Measurements from ENCODE around the gene UBASH3A.
"Not testable (repeated sequence)": the region's sequence is repeated elsewhere in the genome, so short reads cannot be mapped to it uniquely, and the experiment has no call there.

The UBASH3A gene

DNA sequence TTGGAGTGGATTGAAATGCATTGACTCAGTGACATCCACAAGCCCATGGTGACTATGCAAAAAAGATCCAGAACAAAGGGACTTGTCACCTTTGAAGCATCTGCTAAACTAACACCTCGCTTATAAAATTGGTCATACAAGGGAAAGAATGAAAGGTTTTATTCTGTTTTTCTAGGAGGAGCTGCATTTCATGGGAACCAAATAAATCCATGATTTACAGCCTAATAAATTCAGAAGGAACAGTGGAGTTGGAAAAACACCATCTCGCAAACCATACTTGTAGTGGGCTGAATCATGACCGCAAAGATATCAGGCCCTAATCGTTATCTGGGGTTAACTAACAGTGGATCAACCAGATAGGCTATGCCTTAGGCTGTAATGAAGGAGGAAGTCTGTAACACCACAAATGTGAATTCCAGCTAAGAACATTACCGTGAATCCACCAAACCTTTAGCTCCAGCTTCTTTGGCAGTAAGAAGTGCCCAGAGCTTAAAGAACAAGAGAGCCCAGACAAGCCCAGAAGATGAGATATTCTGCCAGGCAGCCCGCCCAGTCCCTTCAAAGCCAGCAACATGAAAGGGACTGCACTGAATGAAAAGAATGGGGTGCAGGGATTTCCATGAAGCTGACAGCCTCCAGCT, 64.9 kb downstream of the UBASH3A start:
- no peak for DNase-seq (ENCODE audit: low spot score)

DNA sequence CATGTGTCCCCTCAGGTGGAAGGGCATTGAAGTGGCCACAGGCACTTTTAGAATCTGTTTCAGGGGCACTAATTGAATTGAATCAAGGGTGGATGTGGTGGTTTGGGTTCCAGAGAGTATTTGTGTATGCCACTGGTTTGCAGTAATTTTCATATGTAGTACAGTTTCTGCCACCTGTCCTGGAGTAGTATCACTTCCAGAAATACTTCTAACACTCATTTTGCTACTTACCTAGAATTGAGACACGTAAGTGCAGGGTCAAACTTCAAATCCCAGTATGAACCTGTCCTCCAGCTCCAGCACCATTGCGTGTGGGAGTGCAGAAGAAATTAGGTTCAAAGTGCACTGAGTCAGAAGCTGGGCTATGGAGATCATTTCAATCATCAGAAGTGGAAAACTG, 65.6 kb downstream of the UBASH3A start:
- DNase-seq (ENCODE audit: low spot score), result no peak

DNA sequence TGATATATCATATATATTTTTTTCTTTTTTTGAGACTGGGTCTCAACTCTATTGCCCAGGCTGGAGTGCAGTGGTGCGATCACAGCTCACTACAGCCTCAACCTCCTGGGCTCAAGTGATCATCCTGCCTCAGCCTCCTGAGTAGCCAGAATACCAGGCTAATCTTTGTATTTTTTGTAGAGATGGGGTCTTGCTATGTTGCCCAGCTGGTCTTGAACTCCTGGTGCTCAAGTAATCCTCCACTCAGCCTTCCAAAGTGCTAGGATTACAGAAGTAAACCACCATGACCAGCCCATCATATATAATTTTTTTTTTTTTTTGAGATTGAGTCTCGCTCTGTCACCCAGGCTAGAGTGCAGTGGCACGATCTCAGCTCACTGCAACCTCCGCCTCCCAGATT, 66.0 kb downstream of the UBASH3A start:
- not testable (repeated sequence) for DNase-seq (ENCODE audit: low spot score)

DNA sequence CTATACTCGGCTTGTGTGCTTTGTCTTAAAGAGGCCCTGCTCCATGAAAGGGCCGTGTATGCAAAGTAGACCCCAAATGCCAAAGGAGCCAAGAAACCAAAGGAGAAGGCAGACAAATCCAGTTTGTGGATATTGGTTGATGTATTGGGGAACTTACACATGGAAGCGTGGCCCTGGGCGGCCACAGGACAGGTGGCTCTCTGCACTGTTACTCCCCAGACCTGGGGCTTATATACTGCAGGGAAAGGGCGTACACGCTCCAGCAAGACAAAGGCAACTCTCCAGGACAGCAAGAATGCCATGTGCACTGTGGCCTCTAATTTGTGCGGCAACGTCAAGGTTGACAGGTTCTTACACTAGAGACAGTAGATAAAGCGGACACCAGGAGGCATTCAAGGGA, 67.5 kb downstream of the UBASH3A start:
- DNase-seq (ENCODE audit: low spot score), result no peak

DNA sequence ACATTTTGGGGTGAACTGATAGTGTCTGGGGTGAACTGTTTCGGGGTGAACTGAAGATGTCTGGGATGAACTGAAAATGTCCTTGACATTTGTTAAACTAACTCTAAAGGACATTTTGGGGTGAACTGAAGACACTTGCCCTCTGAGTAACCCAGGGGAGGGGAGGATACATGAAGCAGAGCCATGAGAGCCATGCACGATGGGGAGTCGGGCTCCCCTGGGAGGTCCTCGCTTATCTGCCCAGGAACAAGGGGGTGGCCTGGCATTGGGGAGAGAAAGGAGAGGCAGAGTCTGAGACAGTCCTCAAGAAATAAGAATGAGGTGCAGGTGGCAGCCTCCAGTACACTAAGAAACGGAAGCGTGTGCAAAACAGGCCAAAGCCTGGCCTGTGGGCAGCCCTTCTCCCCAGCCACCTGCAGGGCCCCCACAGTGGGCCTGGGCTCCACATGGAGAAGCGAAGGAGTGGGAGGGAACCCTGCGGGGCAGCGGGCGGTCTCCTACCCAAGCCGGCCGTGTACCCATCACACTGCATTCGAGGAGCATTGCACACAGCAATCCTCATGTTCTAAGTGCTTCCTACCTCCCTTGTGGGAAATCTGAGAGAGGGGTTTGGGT, 68.1 kb downstream of the UBASH3A start:
- no peak for DNase-seq (ENCODE audit: low spot score)

DNA sequence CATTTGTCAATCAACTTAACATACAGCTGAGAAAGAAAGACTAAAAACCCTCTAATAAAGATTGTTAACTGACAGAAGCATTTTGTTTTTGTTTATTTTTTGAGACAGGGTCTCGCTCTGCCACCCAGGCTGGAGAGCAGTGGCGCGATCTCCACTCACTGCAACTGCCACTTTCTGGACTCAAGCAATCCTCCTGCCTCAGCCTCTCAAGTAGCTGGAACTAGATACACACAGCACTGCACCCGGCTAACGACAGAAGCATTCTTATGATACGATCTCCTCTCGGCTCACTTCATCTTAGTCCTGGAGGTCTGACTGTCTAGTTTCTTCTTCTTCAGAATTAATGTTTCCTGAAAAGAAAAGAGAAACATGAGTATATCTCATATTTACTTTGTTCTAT, 68.8 kb downstream of the UBASH3A start:
- no peak for DNase-seq (ENCODE audit: low spot score)

DNA sequence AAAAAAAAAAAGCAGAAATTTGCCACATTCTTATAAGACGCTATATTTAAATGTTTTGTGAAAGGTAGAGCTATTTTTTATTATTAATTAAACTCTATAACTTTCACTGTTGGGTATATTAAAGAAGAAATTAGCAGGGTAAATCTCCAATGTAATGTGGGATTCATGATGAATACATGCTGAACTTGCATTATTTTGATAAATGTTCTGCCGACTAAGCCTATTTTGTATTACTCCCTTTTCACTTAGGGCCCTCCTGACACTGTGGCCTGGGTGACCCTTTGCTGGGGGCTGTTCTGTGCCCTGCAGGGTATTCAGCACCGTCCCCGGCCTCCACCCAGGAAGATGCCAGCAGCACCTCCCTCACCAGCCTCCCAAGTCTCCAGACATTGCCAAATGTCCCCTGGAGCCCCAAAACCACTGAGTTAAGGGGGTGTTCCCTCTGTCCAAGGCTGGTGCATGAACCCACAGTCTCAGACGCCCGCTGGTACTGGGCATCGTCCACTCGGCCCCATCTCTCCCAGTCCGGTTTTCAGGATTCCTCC, 69.9 kb downstream of the UBASH3A start:
- no peak for DNase-seq (ENCODE audit: low spot score)

DNA sequence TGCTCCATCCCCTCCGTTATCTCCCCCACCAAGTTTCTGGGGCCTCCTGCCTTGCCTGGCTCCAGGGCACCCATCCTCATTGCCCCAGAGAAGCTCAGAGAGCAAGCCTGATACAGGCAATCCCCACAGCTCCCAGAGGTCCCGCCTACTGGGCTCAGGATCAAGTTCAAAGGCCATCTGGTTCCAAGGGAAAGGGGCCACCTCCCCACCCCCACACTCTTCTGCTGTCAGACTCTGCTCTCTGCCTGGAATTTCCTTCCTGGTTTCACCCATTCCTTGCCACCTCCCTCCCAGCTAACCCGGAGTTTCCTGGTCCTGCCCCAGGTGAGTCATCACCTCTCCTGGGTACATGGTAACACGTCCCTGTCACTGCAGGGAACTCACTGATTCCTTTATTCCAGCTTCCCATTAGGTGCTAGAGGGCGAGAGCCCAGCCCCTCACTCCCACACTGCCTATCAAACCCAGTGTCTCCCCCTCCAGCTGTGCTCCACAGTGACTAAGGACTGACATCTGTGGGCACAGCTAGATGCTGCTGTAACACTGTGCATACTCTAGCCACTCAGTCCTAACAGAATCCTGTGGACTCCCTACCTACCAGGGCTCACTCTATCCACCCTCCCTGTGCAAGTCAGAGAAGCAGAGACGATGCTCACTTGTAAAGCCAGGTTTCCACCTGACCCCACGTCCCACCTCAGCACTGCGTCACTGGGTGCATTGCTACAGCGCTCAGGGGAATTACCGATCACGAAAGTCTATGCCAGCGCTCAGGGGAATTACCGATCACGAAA, 70.5 kb downstream of the UBASH3A start:
- no peak for DNase-seq (ENCODE audit: low spot score)

DNA sequence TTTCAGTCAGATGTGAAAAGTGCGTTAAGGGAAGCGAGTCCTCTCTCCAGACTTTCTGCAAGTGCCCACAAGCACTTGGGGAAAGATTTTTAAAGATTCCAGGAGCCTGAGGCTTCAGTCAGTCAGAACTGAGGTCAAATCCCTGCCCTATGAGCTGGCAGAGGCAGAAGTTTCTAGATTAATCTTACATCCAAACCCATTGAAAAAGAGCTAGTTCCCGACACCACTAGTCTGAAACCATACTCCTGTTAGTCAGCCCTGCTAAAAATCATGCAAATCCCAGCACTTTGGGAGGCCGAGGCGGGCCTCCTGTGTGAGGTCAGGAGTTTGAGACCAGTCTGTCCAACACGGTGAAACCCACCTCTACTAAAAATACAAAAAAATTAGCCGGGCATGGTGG, 71.3 kb downstream of the UBASH3A start:
- DNase-seq (ENCODE audit: low spot score), result no peak

DNA sequence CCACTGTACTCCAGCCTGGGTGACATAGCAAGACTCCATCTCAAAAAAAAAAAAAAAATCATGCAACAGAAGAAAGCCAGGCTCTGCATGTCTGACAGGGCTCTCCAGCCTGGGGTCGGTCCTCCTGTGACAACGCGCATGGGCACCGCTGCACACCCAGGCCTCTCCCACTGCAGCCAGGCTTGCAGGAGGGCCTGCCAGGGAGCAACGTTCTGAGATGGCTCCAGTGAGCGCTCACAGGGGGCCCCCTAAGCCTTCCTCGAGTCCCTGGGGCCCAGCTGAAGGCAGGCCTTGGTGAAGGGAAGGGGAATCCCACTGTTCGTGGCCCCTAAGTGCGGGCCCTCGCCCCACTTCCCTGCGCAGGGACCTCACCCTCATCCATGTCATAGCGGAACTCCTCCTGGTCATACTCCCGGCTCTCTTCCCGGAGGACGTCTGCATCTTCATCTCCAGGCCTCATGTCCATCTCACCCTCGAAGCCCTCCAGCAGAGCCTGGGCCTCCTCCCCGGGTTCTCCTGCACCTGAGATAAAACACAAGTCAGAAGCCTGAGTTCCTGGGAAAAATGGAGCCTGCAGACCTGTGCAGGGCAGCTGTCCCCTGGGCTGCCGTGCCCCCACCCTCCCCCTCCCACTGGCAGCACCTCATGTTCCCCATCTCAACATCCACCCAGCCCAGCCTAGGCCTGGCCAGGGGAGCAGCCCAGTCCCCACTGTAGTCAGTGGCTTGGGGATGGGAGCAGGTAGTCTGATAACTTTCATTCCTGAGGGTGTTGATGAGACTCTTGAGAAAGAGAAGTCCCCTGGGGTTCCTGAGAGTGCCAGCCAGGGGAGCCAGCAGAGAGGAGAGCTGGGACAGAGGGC, 72.1 kb downstream of the UBASH3A start:
- DNase-seq (ENCODE audit: low spot score), result no peak

DNA sequence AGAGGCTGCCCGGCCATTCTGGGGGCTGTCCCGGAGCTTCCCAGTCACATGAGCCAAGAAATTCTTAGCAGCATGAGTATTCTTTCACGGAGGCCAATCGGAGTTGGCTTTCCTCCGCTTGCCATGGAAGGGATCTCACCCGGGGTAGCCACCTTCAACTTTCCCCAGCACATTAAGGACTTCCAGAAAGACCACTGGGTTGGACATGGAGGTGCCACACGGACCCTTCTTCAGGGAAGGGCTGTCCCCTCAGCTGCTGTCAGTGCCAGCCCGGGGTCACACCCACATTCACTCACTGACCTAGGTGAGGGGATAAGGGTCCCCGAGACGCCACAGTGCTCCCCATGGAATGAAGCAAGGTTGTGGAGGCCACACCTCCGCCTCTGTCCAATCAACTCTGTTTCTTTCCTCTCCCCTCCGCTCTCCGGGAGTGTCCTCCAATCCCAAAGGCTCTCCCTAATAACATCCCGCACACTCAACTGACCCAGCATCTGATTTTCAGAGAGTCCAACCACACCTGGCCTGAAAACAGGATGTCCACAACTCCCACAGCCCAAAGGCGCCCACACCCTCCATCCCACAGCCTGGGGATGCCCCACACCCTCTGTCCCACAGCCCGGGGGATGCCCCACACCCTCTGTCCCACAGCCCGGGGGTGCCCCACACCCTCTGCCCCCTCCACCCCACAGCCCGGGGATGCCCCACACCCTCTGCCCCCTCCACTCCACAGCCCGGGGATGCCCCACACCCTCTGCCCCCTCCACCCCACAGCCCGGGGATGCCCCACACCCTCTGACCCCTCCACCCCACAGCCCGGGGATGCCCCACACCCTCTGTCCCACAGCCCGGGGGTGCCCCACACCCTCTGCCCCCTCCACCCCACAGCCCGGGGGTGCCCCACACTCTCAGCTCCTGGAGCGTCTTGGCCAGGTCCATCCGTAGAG, 73.0 kb downstream of the UBASH3A start:
- no peak for DNase-seq (ENCODE audit: low spot score)

DNA sequence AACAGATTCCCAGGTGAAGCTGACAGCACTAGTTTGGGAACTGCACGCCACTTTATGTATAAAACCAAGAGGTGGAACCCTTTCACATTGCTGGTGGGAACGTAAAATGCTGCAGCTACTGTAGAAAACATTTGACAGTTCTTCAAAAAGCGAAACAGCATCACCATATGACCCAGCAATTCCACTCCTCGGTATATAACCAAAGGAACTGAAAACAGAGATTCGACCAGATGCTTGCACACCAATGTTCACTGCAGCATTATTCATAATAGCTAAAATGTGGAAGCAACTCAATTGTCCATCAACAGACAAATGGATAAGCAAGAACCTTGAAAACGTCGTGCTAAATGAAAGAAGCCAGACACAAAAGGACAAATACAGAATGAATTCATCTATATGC, 74.8 kb downstream of the UBASH3A start:
- no peak for DNase-seq (ENCODE audit: low spot score)

DNA sequence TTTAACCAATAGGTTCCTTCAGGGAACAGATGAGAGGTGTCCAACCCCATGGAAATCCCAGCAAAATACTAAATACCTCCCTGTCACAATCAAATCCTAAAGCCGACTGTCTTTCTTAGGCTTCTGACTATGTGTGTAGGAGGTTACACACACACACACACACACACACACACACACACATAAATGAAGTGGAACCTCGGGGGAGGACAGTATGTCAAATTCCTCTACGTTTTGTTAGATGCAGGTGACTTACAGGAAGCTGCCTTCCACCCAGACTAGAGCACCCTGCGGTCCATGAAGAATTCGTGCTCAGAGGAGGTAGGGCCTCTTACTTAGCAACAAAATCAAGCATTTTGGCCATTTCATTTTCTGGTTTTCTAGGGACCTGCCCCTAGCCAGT, 75.9 kb downstream of the UBASH3A start:
- DNase-seq (ENCODE audit: low spot score), result no peak

DNA sequence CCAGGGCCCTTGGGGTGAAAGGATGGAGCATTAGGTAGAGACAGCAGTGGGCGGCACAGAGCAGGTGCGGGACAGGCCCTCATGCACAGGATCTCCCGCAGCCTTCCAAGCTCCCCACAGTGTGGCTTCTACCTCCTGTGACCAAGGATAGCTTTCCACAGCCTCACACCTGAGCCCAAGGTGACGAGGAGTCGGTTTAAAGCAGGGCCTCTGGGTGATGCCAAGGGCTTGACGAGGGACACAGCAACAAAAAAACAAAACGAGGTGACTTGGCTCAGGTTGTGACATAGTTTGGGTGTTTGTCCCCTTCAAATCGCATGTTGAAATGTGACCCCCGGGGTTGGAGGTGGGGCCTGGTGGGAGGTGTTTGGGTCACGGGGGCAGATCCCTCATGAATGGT, 77.0 kb downstream of the UBASH3A start:
- no peak for DNase-seq (ENCODE audit: low spot score)

DNA sequence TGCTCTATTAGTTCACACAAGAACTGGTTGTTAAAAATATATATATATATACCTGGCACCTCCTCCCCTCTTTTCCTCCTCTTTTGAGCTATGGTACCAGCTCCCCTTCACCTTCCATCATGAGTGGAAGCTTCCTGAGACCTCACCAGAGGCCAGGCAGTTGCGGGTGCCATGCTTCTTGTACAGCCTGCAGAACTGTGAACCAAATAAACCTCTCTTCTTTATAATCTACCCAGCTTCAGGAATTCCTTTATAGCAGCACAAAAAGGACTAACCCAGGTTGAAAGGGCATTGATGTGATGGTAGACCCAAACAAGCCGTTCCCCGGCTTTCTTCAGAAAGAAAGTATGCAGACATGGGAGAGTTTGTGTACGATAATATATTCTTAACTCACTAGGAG, 77.5 kb downstream of the UBASH3A start:
- DNase-seq (ENCODE audit: low spot score), result no peak

DNA sequence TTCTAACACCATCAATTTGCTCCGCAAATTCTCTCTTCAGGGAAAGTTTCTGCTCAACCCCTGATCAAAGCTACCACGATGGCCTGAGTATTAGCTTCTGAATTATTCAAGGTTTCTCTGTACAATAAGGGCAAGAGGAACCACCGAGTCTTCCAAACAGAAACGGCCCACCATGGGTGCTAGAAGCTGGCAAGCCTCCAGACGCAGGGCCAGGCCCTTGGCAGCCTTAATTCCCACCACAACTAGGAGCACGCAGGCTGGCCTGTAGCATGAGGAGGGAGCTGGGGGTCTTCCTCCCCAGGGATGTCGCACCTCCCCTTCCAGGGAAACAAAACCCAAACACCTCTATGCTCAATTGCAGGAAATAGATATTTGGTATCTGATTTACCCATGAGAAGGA, 81.3 kb downstream of the UBASH3A start:
- DNase-seq (ENCODE audit: low spot score), result no peak

DNA sequence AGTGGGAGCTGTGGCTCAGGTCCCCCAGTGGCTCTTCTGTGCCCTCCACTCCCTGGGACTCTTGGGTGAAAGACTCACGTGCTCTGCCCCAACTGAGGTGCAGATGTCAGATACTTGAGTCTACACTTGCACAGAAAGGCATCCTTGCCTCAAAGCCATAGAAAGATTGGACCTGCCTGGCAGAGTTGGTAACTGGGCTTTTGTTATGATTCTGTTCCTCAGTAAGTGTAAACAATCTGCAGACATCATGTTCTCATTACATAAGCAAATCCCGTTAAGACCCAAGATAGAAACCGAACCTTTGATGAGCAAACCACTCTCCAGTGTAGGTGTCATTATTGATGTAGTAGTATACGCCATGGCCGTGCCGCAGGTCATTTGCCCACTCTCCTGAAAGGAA, 82.4 kb downstream of the UBASH3A start:
- DNase-seq (ENCODE audit: low spot score), result no peak

DNA sequence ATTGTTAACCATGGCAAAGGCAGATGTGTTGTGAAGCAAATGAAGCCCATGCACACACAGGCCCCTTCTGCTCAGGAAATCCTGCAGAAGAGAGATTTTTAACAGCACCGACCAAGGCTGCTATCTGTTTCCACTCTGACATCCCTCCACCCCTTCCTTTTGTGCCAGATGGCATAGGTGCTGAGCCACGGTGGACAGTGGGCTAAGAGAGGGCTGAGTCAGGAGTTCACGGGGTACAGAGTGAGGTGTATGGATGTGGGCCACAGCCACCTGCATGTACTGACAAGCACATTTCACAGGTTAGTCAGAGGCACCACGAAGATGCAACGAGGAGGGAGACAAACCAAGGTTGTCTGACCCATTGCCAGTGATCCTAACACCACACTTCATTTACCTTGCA, 82.8 kb downstream of the UBASH3A start:
- no peak for DNase-seq (ENCODE audit: low spot score)

DNA sequence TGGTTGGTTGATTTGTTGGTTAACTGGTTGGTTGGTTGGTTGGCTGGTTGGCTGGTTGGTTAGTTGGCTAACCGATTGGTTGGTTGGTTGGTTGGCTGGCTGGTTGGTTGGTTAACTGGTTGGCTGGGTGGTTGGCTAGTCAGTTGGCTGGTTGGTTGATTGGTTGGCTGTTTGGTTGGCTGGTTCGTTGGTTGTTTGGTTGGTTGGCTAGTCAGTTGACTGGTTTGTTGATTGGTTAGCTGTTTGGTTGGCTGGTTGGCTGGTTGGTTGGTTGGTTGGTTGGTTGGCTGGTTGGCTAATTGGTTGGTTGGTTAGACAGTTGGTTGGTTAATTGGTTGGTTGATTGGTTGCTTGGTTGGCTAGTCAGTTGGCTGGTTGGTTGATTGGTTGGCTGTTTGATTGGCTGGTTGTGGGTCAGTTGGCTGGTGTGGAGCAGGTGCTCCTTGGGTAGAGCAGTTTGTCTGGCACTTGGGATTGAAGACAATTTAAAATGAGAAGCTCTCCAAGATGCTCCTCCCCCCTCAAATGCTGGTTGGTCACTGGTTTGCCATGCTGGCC, 85.4 kb downstream of the UBASH3A start:
- DNase-seq (ENCODE audit: low spot score), result no peak

DNA sequence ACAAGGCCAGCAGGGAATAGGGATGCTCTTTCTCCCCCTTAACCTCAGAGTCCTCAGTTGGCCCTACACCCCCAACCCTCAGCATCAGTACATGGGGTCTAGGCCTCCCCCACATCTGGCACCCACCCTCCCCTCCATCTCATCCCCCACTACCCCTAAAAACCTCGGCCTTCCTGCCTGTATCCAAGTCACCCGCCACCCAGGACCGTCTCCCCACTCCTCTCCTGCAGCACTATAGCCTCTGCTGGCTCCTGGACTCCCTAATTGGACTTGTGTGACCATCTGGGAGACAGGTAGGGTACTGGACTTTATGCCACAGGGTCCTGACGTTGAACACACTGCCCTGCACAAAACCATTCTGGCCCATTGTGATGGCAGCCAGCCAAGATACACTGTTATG, 86.3 kb downstream of the UBASH3A start:
- no peak for DNase-seq (ENCODE audit: low spot score)

DNA sequence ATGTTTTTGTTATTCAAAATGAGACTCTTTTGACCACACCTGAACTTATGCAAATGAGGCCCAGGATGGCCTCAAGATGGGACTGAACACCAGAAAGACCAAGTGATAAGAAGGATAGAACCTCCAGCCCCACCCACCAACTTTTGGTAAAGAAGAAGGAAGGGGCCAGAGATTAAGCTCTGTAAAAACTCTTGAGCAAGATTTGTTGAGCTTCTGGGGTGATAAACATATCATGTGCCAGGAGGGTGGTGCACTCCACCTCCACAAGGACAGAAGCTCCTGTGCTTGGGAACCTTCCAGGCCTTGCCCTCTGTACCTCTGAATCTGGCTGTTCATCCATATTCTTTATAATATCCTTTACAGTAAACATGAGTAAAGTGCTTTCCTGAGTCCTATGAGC, 87.0 kb downstream of the UBASH3A start:
- DNase-seq (ENCODE audit: low spot score), result no peak
